Keratinocyte (primary cell): Measurements from ENCODE around the gene TOX2. TPM values are rescaled to one million over a fixed set of nuclear protein-coding genes. Genes with fewer than 3 reads are reported as not detected.

Experiments
- DNase-seq: peaks from one replicate; pipeline ENCODE4 v3.0.0-alpha.2; 2011; ENCODE audit warnings: low read depth, missing footprints, low spot score
- FAIRE-seq: peaks from 2 replicates; lab custom pipeline; 2011; peaks lifted over from hg19 to GRCh38; lab: Jason Lieb, UNC
- H2AFZ ChIP-seq: 2 replicates; pipeline ENCODE4 v1.6.0; 2012; ENCODE audit warnings: low read length, control low read depth, inconsistent platforms; ENCODE audit not compliant: control insufficient read depth
- H3K27ac ChIP-seq: 2 replicates; pipeline ENCODE4 v1.5.1; 2011; ENCODE audit warnings: low read length; ENCODE audit not compliant: control insufficient read depth, insufficient read depth
- H3K27me3 ChIP-seq: 3 replicates; pipeline ENCODE4 v1.6.0; 2011; ENCODE audit warnings: low read length; ENCODE audit not compliant: control insufficient read depth, insufficient read depth; ENCODE audit errors: extremely low read depth
- H3K36me3 ChIP-seq, 2 experiments: 2 replicates in 1 of 2; 3 replicates in 1 of 2; pipeline ENCODE4 v1.5.1; 2011; ENCODE audit warnings: low read length in 2 of 2, mild to moderate bottlenecking in 1 of 2; ENCODE audit not compliant: control insufficient read depth in 2 of 2, insufficient read depth in 2 of 2; ENCODE audit errors: extremely low read depth in 1 of 2
- H3K4me1 ChIP-seq: 3 replicates; pipeline ENCODE4 v1.5.1; 2011; ENCODE audit warnings: low read length; ENCODE audit not compliant: control insufficient read depth, insufficient read depth; ENCODE audit errors: extremely low read depth
- H3K4me2 ChIP-seq: 3 replicates; pipeline ENCODE4 v1.6.0; 2011; ENCODE audit warnings: low read depth, low read length; ENCODE audit not compliant: control insufficient read depth, insufficient read depth; ENCODE audit errors: extremely low read depth
- H3K4me3 ChIP-seq, 3 experiments: fragments of 200-600 bp in 1 of 3; sonication (generic) in 1 of 3; 2 replicates in 2 of 3; 3 replicates in 1 of 3; pipeline ENCODE4 v1.5.1; 2011 to 2016; ENCODE audit warnings: low read length in 3 of 3, mild to moderate bottlenecking in 3 of 3, control low read depth in 2 of 3, inconsistent platforms in 1 of 3, low read depth in 1 of 3, mixed read lengths in 1 of 3, mixed run types in 1 of 3, moderate library complexity in 1 of 3; ENCODE audit not compliant: control insufficient read depth in 2 of 3, insufficient read depth in 2 of 3; ENCODE audit errors: extremely low read depth in 1 of 3
- H3K79me2 ChIP-seq: 2 replicates; pipeline ENCODE4 v1.6.0; 2012; ENCODE audit warnings: low read length; ENCODE audit not compliant: control insufficient read depth, insufficient read depth
- H3K9ac ChIP-seq: 3 replicates; pipeline ENCODE4 v1.6.0; 2011; ENCODE audit warnings: low read length; ENCODE audit not compliant: control insufficient read depth, insufficient read depth; ENCODE audit errors: extremely low read depth
- H3K9me1 ChIP-seq: 3 replicates; pipeline ENCODE4 v1.6.0; 2011; ENCODE audit warnings: low read length; ENCODE audit not compliant: control insufficient read depth, insufficient read depth; ENCODE audit errors: extremely low read depth
- H3K9me3 ChIP-seq: 2 replicates; pipeline ENCODE4 v1.5.1; 2012; ENCODE audit warnings: low read depth, low read length; ENCODE audit not compliant: control insufficient read depth
- H4K20me1 ChIP-seq: 3 replicates; pipeline ENCODE4 v1.6.0; 2011; ENCODE audit warnings: low read length; ENCODE audit not compliant: control insufficient read depth, insufficient read depth; ENCODE audit errors: extremely low read depth
- EZH2 ChIP-seq: IDR thresholded peaks from one replicate; pipeline ENCODE4 v1.6.1; 2012; ENCODE audit warnings: inconsistent platforms, mild to moderate bottlenecking, low read length, moderate library complexity
- dilution Hi-C: fragments of 300-500 bp; cut with MboI; formaldehyde crosslinking; loops from one replicate; pipeline ENCODE4 v1.7.0; 2020; ENCODE audit warnings: low sequenced_read_pairs; ENCODE audit not compliant: extremely low pct_ligation_motif_present
- polyA plus RNA-seq, 5 experiments: library from polyadenylated mRNA; depleted of rRNA in 3 of 5; stranded (reverse) in 3 of 5; stranded (forward) in 1 of 5; unstranded in 1 of 5; fragments of >200 nt; gene quantifications; 1 replicate in 1 of 5; 2 replicates in 3 of 5; 3 replicates in 1 of 5; pipeline versions ENCODE4 v1.2.1 to v1.2.3, GENCODE V29; 2011 to 2012; ENCODE audit warnings: missing spikeins in 2 of 5, low read depth in 1 of 5, low replicate concordance in 1 of 5
- TF ChIP-seq, protein P1 (sequence below), 3 experiments: IDR thresholded peaks in 1 of 3; conservative IDR thresholded peaks in 1 of 3; optimal IDR thresholded peaks in 1 of 3; 2 replicates in 2 of 3; 3 replicates in 1 of 3; pipeline versions ENCODE3 to v1.5.1; 2011; ENCODE audit warnings: low read length in 3 of 3, mild to moderate bottlenecking in 3 of 3, moderate library complexity in 2 of 3, control low read depth in 1 of 3, inconsistent platforms in 1 of 3; ENCODE audit not compliant: insufficient read depth in 2 of 3; ENCODE audit errors: extremely low read depth in 1 of 3

The TOX2 gene
- polyA plus RNA-seq, 1 donor (not counting 4 experiments of a cell fraction or from before 2014, with no cell fraction given): 0.20 TPM

- Histone ChIP-seq H3K27me3 (peaks cover 24% of the 10 kb centered on the region), H3K9ac (no peak overlapping the region), H3K9me1 (no peaks in the 10 kb centered on the region), H3K36me3 (no peaks in the 10 kb centered on the region), H2AFZ (no peak overlapping the region), H3K79me2 (no peaks in the 10 kb centered on the region), H4K20me1 (no peaks in the 10 kb centered on the region), H3K9me3 (no peaks in the 10 kb centered on the region), H3K4me1 (no peaks in the 10 kb centered on the region), H3K4me3 (no peak overlapping the region), H3K4me2 (no peak overlapping the region), H3K27ac (no peak overlapping the region)
- FAIRE-seq: no peak
- TF ChIP-seq, protein P1, sequence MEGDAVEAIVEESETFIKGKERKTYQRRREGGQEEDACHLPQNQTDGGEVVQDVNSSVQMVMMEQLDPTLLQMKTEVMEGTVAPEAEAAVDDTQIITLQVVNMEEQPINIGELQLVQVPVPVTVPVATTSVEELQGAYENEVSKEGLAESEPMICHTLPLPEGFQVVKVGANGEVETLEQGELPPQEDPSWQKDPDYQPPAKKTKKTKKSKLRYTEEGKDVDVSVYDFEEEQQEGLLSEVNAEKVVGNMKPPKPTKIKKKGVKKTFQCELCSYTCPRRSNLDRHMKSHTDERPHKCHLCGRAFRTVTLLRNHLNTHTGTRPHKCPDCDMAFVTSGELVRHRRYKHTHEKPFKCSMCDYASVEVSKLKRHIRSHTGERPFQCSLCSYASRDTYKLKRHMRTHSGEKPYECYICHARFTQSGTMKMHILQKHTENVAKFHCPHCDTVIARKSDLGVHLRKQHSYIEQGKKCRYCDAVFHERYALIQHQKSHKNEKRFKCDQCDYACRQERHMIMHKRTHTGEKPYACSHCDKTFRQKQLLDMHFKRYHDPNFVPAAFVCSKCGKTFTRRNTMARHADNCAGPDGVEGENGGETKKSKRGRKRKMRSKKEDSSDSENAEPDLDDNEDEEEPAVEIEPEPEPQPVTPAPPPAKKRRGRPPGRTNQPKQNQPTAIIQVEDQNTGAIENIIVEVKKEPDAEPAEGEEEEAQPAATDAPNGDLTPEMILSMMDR (optimal IDR thresholded peaks at IDR 0.05 in 1 of 3, IDR thresholded peaks at IDR 0.05 in 1 of 3, conservative IDR thresholded peaks at IDR 0.05 in 1 of 3; ENCODE audit: extremely low read depth in 1 of 3, insufficient read depth in 2 of 3, low read length in 3 of 3): no peak
- no peak for TF ChIP-seq EZH2
- DNase-seq: no peak
- dilution Hi-C loops: no loop called here
Observed at GRCh38 chr20:44070139-44070900, 155.7 kb downstream of the TOX2 start.

DNA sequence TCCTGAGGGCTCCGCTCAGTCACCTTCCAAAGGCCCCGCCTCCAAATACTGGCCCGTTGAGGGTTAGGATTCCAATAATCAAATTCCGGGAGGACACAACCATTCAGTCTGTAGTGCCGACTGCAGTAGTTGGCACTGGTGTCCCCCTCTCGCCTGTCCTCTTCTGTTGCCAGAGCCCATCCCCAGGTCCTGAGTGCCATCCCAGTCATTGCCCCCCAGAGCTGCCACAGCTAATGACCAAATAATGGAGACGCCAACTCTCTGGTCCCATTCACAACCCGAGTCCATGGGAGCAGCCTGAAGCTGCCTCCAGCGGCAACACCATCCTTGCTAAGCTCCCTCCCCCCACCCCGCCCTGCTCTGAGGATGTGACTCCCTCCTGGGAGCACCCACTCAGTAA, 156.4 kb downstream of the TOX2 start:
- Histone ChIP-seq H2AFZ (no peak overlapping the region), H3K36me3 (no peaks in the 10 kb centered on the region), H3K27ac (no peak overlapping the region), H3K9me1 (no peaks in the 10 kb centered on the region), H3K9me3 (no peaks in the 10 kb centered on the region), H3K4me1 (no peaks in the 10 kb centered on the region), H3K4me3 (no peak overlapping the region), H3K9ac (no peak overlapping the region), H3K79me2 (no peaks in the 10 kb centered on the region), H4K20me1 (no peaks in the 10 kb centered on the region), H3K4me2 (no peak overlapping the region), H3K27me3 (peaks cover 24% of the 10 kb centered on the region)
- no peak for TF ChIP-seq EZH2
- TF ChIP-seq, protein P1 (optimal IDR thresholded peaks at IDR 0.05 in 1 of 3, IDR thresholded peaks at IDR 0.05 in 1 of 3, conservative IDR thresholded peaks at IDR 0.05 in 1 of 3; ENCODE audit: extremely low read depth in 1 of 3, insufficient read depth in 2 of 3, low read length in 3 of 3): no peak
- dilution Hi-C loops: no loop called here
- DNase-seq (no peak), FAIRE-seq (no peak)
